HepG2 (cell line): ENCODE data around the gene SPHK1. TPM values are rescaled to one million over a fixed set of nuclear protein-coding genes. Genes with fewer than 3 reads are reported as not detected.

ENCODE experiments used
- AKAP8 ChIP-seq: sonication (generic); formaldehyde crosslinking; IDR thresholded peaks from 2 replicates; pipeline ENCODE4 v1.5.1; 2020; ENCODE audit warnings: mild to moderate bottlenecking, missing genetic modification reagents
- CSRNP1 ChIP-seq: sonication (generic); formaldehyde crosslinking; IDR thresholded peaks from 2 replicates; pipeline ENCODE4 v1.8.1; 2023; ENCODE audit warnings: mild to moderate bottlenecking, missing genetic modification reagents
- FOXA3 ChIP-seq: IDR thresholded peaks from 2 replicates; pipeline ENCODE4 v1.6.1; 2016; ENCODE audit warnings: missing genetic modification reagents, missing compliant biosample characterization
- GATA4 ChIP-seq: sonication (generic); IDR thresholded peaks from 2 replicates; pipeline ENCODE4 v1.6.1; 2016; ENCODE audit warnings: antibody characterized with exemption, low read depth, borderline replicate concordance
- GATAD1 ChIP-seq: IDR thresholded peaks from 2 replicates; pipeline ENCODE4 v1.6.1; 2016; ENCODE audit warnings: missing genetic modification reagents, missing compliant biosample characterization
- HOXA9 ChIP-seq: sonication (generic); formaldehyde crosslinking; IDR thresholded peaks from 2 replicates; pipeline ENCODE4 v1.8.1; 2022; ENCODE audit warnings: missing genetic modification reagents, mild to moderate bottlenecking, moderate library complexity, borderline replicate concordance
- JARID2 ChIP-seq: sonication (generic); formaldehyde crosslinking; IDR thresholded peaks from 2 replicates; pipeline ENCODE4 v1.8.1; 2023; ENCODE audit warnings: missing genetic modification reagents, inconsistent platforms; ENCODE audit not compliant: insufficient replicate concordance
- POLR2G ChIP-seq: fragments of 200-400 bp; formaldehyde crosslinking; IDR thresholded peaks from 2 replicates; pipeline ENCODE4 v1.6.1; 2018; ENCODE audit warnings: mild to moderate bottlenecking, low read depth, low read length, moderate library complexity
- SNAPC2 ChIP-seq: sonication (generic); formaldehyde crosslinking; IDR thresholded peaks from 2 replicates; pipeline ENCODE4 v1.8.1; 2022; ENCODE audit warnings: mild to moderate bottlenecking, missing genetic modification reagents
- SP140L ChIP-seq: sonication (generic); formaldehyde crosslinking; IDR thresholded peaks from 2 replicates; pipeline ENCODE4 v1.4.0; 2020; ENCODE audit warnings: missing genetic modification reagents, borderline replicate concordance
- THAP11 ChIP-seq: IDR thresholded peaks from 2 replicates; pipeline ENCODE4 v1.6.1; 2016; ENCODE audit warnings: missing biosample characterization, missing genetic modification reagents
- THRA ChIP-seq: sonication (generic); formaldehyde crosslinking; IDR thresholded peaks from 2 replicates; pipeline ENCODE4 v1.4.0; 2020; ENCODE audit warnings: missing genetic modification reagents, borderline replicate concordance
- ZC3H13 ChIP-seq: sonication (generic); formaldehyde crosslinking; IDR thresholded peaks from 2 replicates; pipeline ENCODE4 v1.8.1; 2023; ENCODE audit warnings: mild to moderate bottlenecking, missing genetic modification reagents, moderate library complexity
- ZEB1 ChIP-seq: IDR thresholded peaks from 2 replicates; pipeline ENCODE4 v1.6.1; 2012; ENCODE audit warnings: mild to moderate bottlenecking, low read depth, inconsistent platforms; ENCODE audit not compliant: insufficient replicate concordance
- ZKSCAN8 ChIP-seq: IDR thresholded peaks from 2 replicates; pipeline ENCODE4 v1.6.1; 2016; ENCODE audit warnings: borderline replicate concordance, missing genetic modification reagents, missing compliant biosample characterization
- ZNF30 ChIP-seq: sonication (generic); formaldehyde crosslinking; IDR thresholded peaks from 2 replicates; pipeline ENCODE4 v1.5.0; 2020; ENCODE audit warnings: mild to moderate bottlenecking, missing genetic modification reagents
- ZNF501 ChIP-seq: sonication (generic); formaldehyde crosslinking; IDR thresholded peaks from 2 replicates; pipeline ENCODE4 v1.5.1; 2020; ENCODE audit warnings: mild to moderate bottlenecking, moderate library complexity, missing genetic modification reagents
- ZNF513 ChIP-seq: sonication (generic); formaldehyde crosslinking; conservative IDR thresholded peaks from 2 replicates; pipeline ENCODE4 v1.5.0; 2020; ENCODE audit warnings: missing genetic modification reagents
- ZNF709 ChIP-seq: sonication (generic); formaldehyde crosslinking; IDR thresholded peaks from 2 replicates; pipeline ENCODE4 v1.5.0; 2020; ENCODE audit warnings: mild to moderate bottlenecking, missing genetic modification reagents
- ZNF713 ChIP-seq: sonication (generic); formaldehyde crosslinking; IDR thresholded peaks from 2 replicates; pipeline ENCODE4 v1.4.0; 2020; ENCODE audit warnings: mild to moderate bottlenecking, missing genetic modification reagents
- ZNF768 ChIP-seq: sonication (generic); formaldehyde crosslinking; IDR thresholded peaks from 2 replicates; pipeline ENCODE4 v1.4.0; 2020; ENCODE audit warnings: missing genetic modification reagents
- polyA plus RNA-seq, 8 experiments: library from polyadenylated mRNA; depleted of rRNA in 3 of 8; stranded (reverse) in 7 of 8; unstranded in 1 of 8; fragments of >200 nt; fragmentation: Illumina TruSeq in 4 of 8; extraction: Trizol in 4 of 8; gene quantifications; 2 replicates each; pipeline versions ENCODE4 v1.2.1 to v1.2.3, GENCODE V29; 2011 to 2016; ENCODE audit warnings: low read depth in 4 of 8, missing spikeins in 1 of 8, mixed read lengths in 1 of 8; ENCODE audit not compliant: insufficient read depth in 1 of 8
- total RNA-seq, 5 experiments: library from RNA; depleted of rRNA; stranded (reverse); fragments of >200 nt; fragmentation: Illumina TruSeq; extraction: Trizol; gene quantifications; 2 replicates each; pipeline ENCODE4 v1.2.3, GENCODE V29; 2016; ENCODE audit warnings: low read depth in 1 of 5
- TF ChIP-seq, protein P1 (sequence below): sonication (generic); formaldehyde crosslinking; IDR thresholded peaks from 2 replicates; pipeline ENCODE4 v1.4.0; 2020; ENCODE audit warnings: mild to moderate bottlenecking, missing genetic modification reagents
- TF ChIP-seq, protein P2 (sequence below): sonication (generic); formaldehyde crosslinking; IDR thresholded peaks from 2 replicates; pipeline ENCODE4 v1.4.0; 2020; ENCODE audit warnings: missing genetic modification reagents

Gene SPHK1
- total and polyA plus RNA-seq, 2 of the 13 experiments (the other 11 are each of a cell fraction or from before 2014, with no cell fraction given) = 129 to 160 TPM

GRCh38 chr17:76384987-76385891 is 830 bp downstream of the SPHK1 start (continued):
- TF ChIP-seq, protein P1, sequence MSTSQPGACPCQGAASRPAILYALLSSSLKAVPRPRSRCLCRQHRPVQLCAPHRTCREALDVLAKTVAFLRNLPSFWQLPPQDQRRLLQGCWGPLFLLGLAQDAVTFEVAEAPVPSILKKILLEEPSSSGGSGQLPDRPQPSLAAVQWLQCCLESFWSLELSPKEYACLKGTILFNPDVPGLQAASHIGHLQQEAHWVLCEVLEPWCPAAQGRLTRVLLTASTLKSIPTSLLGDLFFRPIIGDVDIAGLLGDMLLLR (CRISPR knock-in tag) = no peak
- TF ChIP-seq SP140L (CRISPR knock-in tag) = no peak
- peak; percentile 91 for TF ChIP-seq AKAP8 (CRISPR knock-in tag)
- peak; percentile 92 for TF ChIP-seq ZC3H13 (CRISPR knock-in tag)
- TF ChIP-seq ZNF513 (CRISPR knock-in tag) = no peak
- TF ChIP-seq ZNF709 (CRISPR knock-in tag) = no peak; the same call in 1 of the 2 replicates
- TF ChIP-seq GATA4 = no peak
- peak; percentile 40; the same call in 1 of the 2 replicates for TF ChIP-seq HOXA9 (CRISPR knock-in tag)
- TF ChIP-seq ZNF713 (CRISPR knock-in tag) = no peak
- no peak for TF ChIP-seq FOXA3 (CRISPR knock-in tag)
- TF ChIP-seq ZEB1 = no peak
- TF ChIP-seq GATAD1 = no peak
- TF ChIP-seq CSRNP1 (CRISPR knock-in tag) = peak; percentile 21
- TF ChIP-seq THRA (CRISPR knock-in tag) = no peak; the same call in 1 of the 2 replicates
- TF ChIP-seq, protein P2, sequence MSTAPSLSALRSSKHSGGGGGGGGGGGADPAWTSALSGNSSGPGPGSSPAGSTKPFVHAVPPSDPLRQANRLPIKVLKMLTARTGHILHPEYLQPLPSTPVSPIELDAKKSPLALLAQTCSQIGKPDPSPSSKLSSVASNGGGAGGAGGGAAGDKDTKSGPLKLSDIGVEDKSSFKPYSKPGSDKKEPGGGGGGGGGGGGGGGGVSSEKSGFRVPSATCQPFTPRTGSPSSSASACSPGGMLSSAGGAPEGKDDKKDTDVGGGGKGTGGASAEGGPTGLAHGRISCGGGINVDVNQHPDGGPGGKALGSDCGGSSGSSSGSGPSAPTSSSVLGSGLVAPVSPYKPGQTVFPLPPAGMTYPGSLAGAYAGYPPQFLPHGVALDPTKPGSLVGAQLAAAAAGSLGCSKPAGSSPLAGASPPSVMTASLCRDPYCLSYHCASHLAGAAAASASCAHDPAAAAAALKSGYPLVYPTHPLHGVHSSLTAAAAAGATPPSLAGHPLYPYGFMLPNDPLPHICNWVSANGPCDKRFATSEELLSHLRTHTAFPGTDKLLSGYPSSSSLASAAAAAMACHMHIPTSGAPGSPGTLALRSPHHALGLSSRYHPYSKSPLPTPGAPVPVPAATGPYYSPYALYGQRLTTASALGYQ (CRISPR knock-in tag) = no peak
- TF ChIP-seq ZNF501 (CRISPR knock-in tag) = peak; percentile 32; the same call in 1 of the 2 replicates
- no peak for TF ChIP-seq THAP11 (CRISPR knock-in tag)
- TF ChIP-seq ZNF30 (CRISPR knock-in tag) = no peak
- TF ChIP-seq POLR2G = peak; percentile 22
- no peak for TF ChIP-seq ZNF768 (CRISPR knock-in tag)
- peak; percentile 35; the same call in 1 of the 2 replicates for TF ChIP-seq SNAPC2 (CRISPR knock-in tag)
- no peak for TF ChIP-seq JARID2 (CRISPR knock-in tag)
- TF ChIP-seq ZKSCAN8 (CRISPR knock-in tag) = no peak
